HG03135 (cell line): ENCODE results near the gene OR5P2.
"Not testable (repeated sequence)": the region's sequence is repeated elsewhere in the genome, so short reads cannot be mapped to it uniquely, and the experiment has no call there.

Source experiments
- ATAC-seq: cut with Tn5 transposase; IDR thresholded peaks from one replicate; pipeline ENCODE4 v1.9.1; 2021; ENCODE audit warnings: mild to moderate bottlenecking, moderate library complexity; ENCODE audit not compliant: unreplicated experiment

The OR5P2 gene

DNA sequence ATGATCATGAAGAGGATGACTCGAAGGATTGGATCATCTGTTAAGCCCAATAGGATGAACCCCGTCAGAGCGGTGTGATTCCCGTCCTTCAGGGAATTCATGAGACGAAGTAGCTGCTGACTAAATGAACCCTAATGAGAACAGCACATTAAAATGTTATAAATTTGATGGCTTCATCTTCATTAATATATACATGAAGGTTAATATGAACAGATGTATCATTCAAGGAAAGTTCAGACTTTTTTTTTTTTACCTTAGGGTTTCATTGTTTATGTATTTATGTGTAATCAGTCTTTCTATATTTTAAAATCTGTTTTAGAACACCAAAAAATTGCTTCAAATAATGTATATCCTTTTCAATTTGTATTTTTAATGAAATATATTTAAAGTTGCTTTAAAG is at the start of gene OR5P2:
TSS of gene OR5P2 (minus strand) at position 101 of the 400 bp plus-strand sequence. CDS start at position 101, 0 bp downstream.
- ATAC-seq, result no peak

GRCh38 chr11:7846003-7846402 is 49.3 kb upstream of the OR5P2 start:
- ATAC-seq, result no peak

GRCh38 chr11:7844986-7845385 is 48.2 kb upstream of the OR5P2 start:
- ATAC-seq, result no peak

DNA sequence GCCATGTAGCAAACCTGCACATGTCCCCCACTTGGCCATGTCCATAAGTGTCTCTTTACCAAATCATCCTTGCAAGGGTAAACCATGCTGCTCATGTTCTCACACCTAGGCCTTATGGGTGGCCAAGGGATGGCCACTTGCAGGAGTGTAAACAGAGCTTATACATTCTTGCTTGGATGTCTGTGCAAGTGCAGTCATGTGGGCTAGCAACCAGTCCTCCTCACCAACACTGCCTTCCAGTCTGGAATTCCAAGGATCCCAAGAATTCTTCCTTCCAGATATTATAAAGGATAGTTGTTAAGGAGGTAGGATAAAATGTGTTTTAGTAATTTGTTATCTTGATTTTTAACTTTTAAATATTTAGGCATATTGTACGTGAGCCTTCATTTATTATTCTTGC is 47.8 kb upstream of the OR5P2 start:
- no peak for ATAC-seq

DNA sequence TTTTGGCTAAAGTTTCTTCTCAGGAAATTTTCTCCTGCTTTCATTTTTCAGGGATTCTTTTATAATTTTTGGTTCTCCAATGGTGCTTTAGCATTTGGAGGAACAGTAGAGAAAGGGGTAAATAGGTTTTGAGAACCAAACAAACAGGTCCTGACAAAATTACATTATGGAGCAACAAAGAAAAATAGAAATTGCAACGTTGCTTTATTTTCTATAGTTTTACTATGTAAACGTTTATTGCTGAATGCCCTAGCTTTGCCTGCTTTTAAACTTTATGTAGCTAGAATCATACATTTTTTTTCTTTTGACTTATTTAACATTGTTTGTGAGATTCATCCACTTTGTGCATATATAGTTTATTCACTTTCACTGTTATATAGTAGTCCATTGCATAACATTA is 43.8 kb upstream of the OR5P2 start:
- ATAC-seq, result no peak

GRCh38 chr11:7833527-7833926 is 36.8 kb upstream of the OR5P2 start:
- ATAC-seq, result no peak

GRCh38 chr11:7830740-7831139 is 34.0 kb upstream of the OR5P2 start, which contains the start of gene OR5P3:
Gene OR5P3 (minus strand): TSS chr11:7830840.
- ATAC-seq, result no peak

DNA sequence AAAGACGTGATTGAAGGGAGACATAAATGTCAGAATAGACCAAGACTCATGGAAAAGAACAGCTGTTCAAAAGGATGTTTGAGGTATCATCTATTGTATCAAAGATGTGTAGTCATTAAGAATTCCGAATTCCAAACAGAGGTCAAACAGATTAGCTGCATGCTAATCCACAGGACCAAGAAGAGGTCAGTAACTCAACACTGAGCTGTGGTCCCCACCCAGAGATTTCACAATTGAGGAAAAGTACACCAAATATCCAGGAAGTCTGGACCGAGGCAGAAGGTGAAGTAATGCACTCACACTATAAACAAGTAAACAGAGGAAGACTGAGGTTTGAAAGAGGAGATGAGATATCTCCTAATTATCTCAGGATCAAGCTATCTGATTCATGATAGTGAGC is 29.6 kb upstream of the OR5P2 start:
- no peak for ATAC-seq

DNA sequence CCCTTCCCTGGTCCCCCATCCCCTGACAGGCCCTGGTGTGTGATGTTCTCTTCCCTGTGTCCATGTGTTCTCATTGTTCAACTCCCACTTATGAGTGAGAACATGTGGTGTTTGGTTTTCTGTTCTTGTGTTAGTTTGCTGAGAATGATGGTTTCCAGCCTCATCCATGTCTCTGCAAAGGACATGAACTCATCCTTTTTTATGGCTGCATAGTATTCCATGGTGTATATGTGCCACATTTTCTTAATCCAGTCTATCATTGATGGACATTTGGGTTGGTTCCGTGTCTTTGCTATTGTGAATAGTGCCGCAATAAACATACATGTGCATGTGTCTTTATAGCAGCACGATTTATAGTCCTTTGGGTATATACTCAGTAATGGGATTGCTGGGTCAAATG is 23.7 kb upstream of the OR5P2 start:
- ATAC-seq, result not testable (repeated sequence)

GRCh38 chr11:7814897-7815296 is 18.2 kb upstream of the OR5P2 start:
- ATAC-seq, result not testable (repeated sequence)

GRCh38 chr11:7810301-7810700 is 13.6 kb upstream of the OR5P2 start:
- not testable (repeated sequence) for ATAC-seq

GRCh38 chr11:7793233-7793632 is 3.5 kb downstream of the OR5P2 start:
- ATAC-seq, result no peak

DNA sequence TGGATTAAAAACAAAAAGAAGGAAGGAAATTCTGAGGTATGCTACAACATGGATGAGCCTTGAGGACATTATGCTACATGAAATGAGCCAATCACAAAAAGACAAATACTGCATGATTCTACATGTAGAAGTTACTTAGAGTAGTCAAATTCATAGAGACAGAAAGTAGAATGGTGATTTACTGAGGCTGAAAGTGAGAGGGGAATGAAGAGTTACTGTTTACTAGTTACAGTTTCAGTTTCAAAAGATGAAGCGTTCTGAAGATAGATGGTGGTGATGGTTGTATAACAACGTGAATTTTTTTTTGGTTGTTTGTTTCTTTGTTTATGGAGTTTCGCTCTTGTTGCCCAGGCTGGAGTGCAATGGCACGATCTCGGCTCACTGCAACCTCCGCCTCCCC is 9.5 kb downstream of the OR5P2 start:
- peak; percentile 99 for ATAC-seq

DNA sequence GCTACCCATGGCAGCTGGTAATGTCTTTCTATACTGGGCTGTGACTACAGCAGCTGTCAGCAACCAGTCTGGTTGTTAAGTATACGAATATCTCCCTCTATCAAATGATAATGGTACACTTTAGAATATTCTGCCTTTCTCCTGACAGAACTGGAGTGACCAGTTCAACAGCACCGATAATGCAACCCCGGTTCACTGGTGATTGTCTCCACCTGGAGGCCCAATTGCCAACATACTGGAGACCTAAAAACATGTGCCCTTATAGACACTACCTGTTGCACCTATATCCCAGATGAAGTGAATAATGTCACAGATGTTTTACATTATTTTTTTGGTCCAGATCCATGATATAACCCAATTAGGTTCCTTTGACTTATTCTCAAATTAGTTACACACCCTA is 21.1 kb downstream of the OR5P2 start:
- no peak for ATAC-seq

GRCh38 chr11:7764301-7764700 is 32.4 kb downstream of the OR5P2 start:
- not testable (repeated sequence) for ATAC-seq

- no peak for ATAC-seq
These were observed 37.7 kb downstream of the OR5P2 start for GRCh38 chr11:7759010-7759409.

DNA sequence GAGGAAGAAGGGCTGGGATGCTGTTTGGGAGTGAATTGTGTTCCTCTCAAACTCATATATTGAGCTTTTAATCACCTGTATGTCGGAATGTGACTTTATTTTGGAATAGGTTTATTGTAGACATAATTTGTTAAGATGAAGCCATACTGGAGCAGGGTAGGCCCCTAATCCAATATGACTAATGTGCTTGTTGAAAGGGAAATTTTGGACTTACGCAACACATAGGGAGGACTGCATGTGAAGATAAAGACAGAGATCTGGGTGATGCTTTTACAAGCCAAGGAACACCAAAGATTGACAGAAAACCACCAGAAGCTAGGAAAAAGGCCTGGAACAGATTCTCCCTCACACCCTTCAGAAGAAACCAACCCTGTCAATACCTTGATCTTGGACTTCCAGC is 47.3 kb downstream of the OR5P2 start:
- ATAC-seq, result no peak
